ENCODE results near the gene MARCHF11.

Gene MARCHF11

GRCh38 chr5:16147179-16147900, 32.3 kb downstream of the MARCHF11 start:
- H3K4me3 ChIP-seq (ENCODE audit: low read depth, low read length) = no peak overlapping the region
- no peak for TF ChIP-seq CTCF (IDR thresholded peaks at IDR 0.05; ENCODE audit: low read depth, low read length, missing control alignments)
- DNase-seq (ENCODE audit: low read depth) = no peak

- TF ChIP-seq CTCF (IDR thresholded peaks at IDR 0.05; ENCODE audit: low read depth, low read length, missing control alignments) = no peak
- DNase-seq (ENCODE audit: low read depth) = no peak
- H3K4me3 ChIP-seq (ENCODE audit: low read depth, low read length) = no peak overlapping the region
Observed at GRCh38 chr5:16144416-16144815, 35.2 kb downstream of the MARCHF11 start.

- no peak for TF ChIP-seq CTCF (IDR thresholded peaks at IDR 0.05; ENCODE audit: low read depth, low read length, missing control alignments)
- H3K4me3 ChIP-seq (ENCODE audit: low read depth, low read length) = no peak overlapping the region
- DNase-seq (ENCODE audit: low read depth) = no peak
Observed at GRCh38 chr5:16143361-16144049, 36.1 kb downstream of the MARCHF11 start.

- no peak overlapping the region for H3K4me3 ChIP-seq (ENCODE audit: low read depth, low read length)
- DNase-seq (ENCODE audit: low read depth) = no peak
- no peak for TF ChIP-seq CTCF (IDR thresholded peaks at IDR 0.05; ENCODE audit: low read depth, low read length, missing control alignments)
Observed at GRCh38 chr5:16140944-16141343, 38.6 kb downstream of the MARCHF11 start.

GRCh38 chr5:16140417-16140816, 39.2 kb downstream of the MARCHF11 start:
- DNase-seq (ENCODE audit: low read depth) = no peak
- H3K4me3 ChIP-seq (ENCODE audit: low read depth, low read length) = no peak overlapping the region
- no peak for TF ChIP-seq CTCF (IDR thresholded peaks at IDR 0.05; ENCODE audit: low read depth, low read length, missing control alignments)

- no peak for TF ChIP-seq CTCF (IDR thresholded peaks at IDR 0.05; ENCODE audit: low read depth, low read length, missing control alignments)
- no peak overlapping the region for H3K4me3 ChIP-seq (ENCODE audit: low read depth, low read length)
- DNase-seq (ENCODE audit: low read depth) = no peak
Observed at GRCh38 chr5:16137177-16137576, 42.4 kb downstream of the MARCHF11 start.
